Caki2 (cell line): ENCODE measurements around the gene COTL1. TPM values are rescaled to one million over a fixed set of nuclear protein-coding genes. Genes with fewer than 3 reads are reported as not detected.

Experiments
- DNase-seq: peaks from one replicate; pipeline ENCODE4 v3.0.0-alpha.2; 2015; ENCODE audit warnings: low read depth
- in situ Hi-C: cut with HindIII; loops from 2 replicates; pipeline ENCODE4 v1.10.0; 2016; ENCODE audit warnings: low sequenced_read_pairs, low pct_unique_long_range_greater_than_20kb, mixed read lengths
- total RNA-seq: library from RNA; depleted of rRNA; stranded (reverse); fragments of >200 nt; shearing (Covaris generic); gene quantifications from 2 replicates; pipeline ENCODE4 v1.2.3, GENCODE V29; 2014; ENCODE audit warnings: low replicate concordance

Gene COTL1
- total RNA-seq, 1 experiment from 2014 or later: 294 TPM

GRCh38 chr16:84584678-84585077 is 33.2 kb downstream of the COTL1 start:
- no peak for DNase-seq
- in situ Hi-C loops: no loop called here

GRCh38 chr16:84583995-84584394 is 33.9 kb downstream of the COTL1 start:
- DNase-seq: no peak
- in situ Hi-C loops: no loop called here

- in situ Hi-C loops: no loop called here
- DNase-seq: no peak
These were observed 34.8 kb downstream of the COTL1 start for GRCh38 chr16:84582958-84583516.

GRCh38 chr16:84581158-84581557 is 36.7 kb downstream of the COTL1 start:
- in situ Hi-C loops: no loop called here
- no peak for DNase-seq

GRCh38 chr16:84579936-84580335 is 37.9 kb downstream of the COTL1 start:
- DNase-seq: no peak
- in situ Hi-C loops: no loop called here

GRCh38 chr16:84578538-84579126 is 39.2 kb downstream of the COTL1 start:
- in situ Hi-C loops: no loop called here
- DNase-seq: no peak

- in situ Hi-C loops: no loop called here
- no peak for DNase-seq
These were observed 40.7 kb downstream of the COTL1 start for GRCh38 chr16:84577034-84577803.

- in situ Hi-C loops: no loop called here
- DNase-seq: no peak
These were observed 42.0 kb downstream of the COTL1 start for GRCh38 chr16:84575914-84576313.

- in situ Hi-C loops: no loop called here
- no peak for DNase-seq
These were observed 43.7 kb downstream of the COTL1 start for GRCh38 chr16:84574191-84574590.

GRCh38 chr16:84572096-84572495 is 45.8 kb downstream of the COTL1 start:
- in situ Hi-C loops: no loop called here
- DNase-seq: no peak

GRCh38 chr16:84571506-84571905 is 46.4 kb downstream of the COTL1 start:
- in situ Hi-C loops: no loop called here
- DNase-seq: no peak

- in situ Hi-C loops: no loop called here
- no peak for DNase-seq
These were observed 47.0 kb downstream of the COTL1 start for GRCh38 chr16:84570739-84571403.

- no peak for DNase-seq
- in situ Hi-C loops: no loop called here
These were observed 48.4 kb downstream of the COTL1 start for GRCh38 chr16:84569382-84569987.

GRCh38 chr16:84568066-84568465 is 49.8 kb downstream of the COTL1 start:
- in situ Hi-C loops: no loop called here
- DNase-seq: no peak

GRCh38 chr16:84567286-84567962 is 50.5 kb downstream of the COTL1 start:
- in situ Hi-C loops: no loop called here
- no peak for DNase-seq

GRCh38 chr16:84566545-84567257 is 51.2 kb downstream of the COTL1 start:
- in situ Hi-C loops: no loop called here
- no peak for DNase-seq

- no peak for DNase-seq
- in situ Hi-C loops: no loop called here
These were observed 52.0 kb downstream of the COTL1 start for GRCh38 chr16:84565669-84566495.
